ENCODE data around the gene ERICH6.

The ERICH6 gene

DNA sequence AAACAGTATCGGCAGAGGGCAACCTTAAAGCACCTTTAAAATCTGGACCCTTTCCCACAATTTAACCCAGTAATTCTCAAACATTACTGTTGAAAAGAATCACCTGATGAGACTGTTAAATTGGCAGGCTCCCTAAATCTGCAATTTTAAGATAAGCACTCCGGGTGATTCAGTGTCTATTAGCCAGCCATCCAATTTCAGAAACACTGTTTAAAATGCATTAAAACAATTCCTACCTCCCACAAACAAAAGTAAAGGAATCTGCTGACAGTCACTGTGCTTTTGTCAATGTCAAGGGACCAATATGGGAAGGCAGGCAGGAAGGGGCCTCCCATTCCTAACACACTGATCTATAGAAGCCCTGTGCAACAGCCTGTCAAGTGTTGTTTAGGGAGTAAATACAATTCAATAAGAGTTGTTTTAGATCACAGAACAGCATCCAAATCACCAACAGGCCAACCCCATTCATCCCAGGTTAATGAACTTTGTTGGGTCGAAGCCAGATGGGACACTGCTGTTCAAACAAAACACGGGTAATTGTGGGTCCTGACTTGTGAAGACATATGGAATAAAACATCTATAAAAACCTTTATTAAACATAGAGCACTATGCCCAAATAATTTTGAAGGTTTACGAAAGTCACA, 37.9 kb upstream of the ERICH6 start:
- in situ Hi-C loops (cut with HindIII; ENCODE audit: low pct_unique_long_range_greater_than_20kb, low sequenced_read_pairs) = no loop called here
- no peak for TF ChIP-seq JUND (IDR thresholded peaks at IDR 0.05; ENCODE audit: low read depth)
- no peak for DNase-seq (ENCODE audit: low read depth in 1 of 2, low spot score in 1 of 2)

GRCh38 chr3:150740733-150741496, 37.2 kb upstream of the ERICH6 start:
- no peak for DNase-seq (ENCODE audit: low read depth in 1 of 2, low spot score in 1 of 2)
- no peak for TF ChIP-seq JUND (IDR thresholded peaks at IDR 0.05; ENCODE audit: low read depth)
- in situ Hi-C loops (cut with HindIII; ENCODE audit: low pct_unique_long_range_greater_than_20kb, low sequenced_read_pairs) = no loop called here

DNA sequence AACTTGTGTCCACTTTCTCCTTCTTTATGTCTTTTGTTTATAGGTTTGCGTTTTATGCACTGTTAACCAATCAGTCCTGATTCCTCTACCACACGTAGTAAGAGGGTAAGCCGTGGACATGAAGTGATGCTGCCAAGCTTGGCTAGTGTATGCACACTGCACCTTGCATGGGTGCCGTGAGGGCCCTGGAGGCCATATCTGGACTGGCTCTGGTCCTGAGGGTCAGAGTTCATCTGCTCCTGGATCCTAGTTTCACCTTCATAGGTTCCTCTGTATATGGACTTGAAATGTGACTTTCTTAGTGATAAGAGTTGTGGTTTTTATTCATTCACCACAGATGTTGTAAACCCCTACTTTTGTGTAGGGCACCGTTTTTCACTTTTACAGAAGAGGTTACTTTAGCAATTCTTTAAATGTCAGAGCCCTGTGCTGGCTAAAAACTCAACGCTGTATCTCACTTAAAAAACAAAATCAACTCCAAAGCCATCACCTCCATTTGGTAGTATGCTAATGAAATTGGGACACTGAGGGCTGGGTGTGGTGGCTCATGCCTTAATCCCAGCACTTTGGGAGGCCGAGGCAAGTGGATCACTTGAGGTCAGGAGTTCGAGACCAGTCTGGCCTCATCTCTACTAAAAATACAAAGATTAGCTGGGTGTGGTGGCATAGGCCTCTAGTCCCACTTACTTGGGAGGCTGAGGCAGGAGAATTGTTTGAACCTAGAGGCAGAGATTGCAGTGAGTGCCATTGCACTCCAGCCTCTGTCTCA, 36.3 kb upstream of the ERICH6 start:
- DNase-seq (ENCODE audit: low read depth in 1 of 2, low spot score in 1 of 2) = no peak
- in situ Hi-C loops (cut with HindIII; ENCODE audit: low pct_unique_long_range_greater_than_20kb, low sequenced_read_pairs) = no loop called here
- no peak for TF ChIP-seq JUND (IDR thresholded peaks at IDR 0.05; ENCODE audit: low read depth)

DNA sequence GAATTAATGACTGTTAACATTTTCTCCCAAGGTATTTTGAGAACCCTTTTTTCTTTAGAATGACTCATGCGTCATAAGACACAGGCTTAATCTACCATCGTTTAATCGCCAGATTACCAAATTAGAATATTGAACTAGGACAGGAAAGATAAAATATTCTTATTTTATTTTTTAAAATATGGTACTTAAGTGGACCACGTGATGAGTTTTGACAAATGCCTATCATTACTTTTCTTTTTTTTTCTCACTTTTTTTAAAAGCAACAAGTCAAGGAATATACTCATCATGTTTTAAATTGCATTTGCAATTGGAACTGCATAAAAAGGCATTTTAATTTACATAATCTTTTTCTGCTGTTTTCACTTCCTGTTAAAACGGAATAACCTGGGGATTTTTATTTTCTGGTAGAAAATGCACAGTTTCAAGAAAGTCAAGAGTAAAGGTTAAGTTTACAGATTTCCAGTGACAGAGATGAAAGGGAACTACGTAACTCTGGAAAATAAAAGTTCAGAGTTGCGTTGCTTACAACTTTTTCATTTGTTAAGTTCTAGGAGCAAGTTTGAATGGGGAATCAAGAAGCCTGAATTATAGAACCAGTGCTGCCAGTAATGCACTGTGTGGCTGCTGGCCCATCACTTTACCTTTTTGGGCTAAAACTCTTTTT, 35.6 kb upstream of the ERICH6 start:
- in situ Hi-C loops (cut with HindIII; ENCODE audit: low pct_unique_long_range_greater_than_20kb, low sequenced_read_pairs) = no loop called here
- no peak for TF ChIP-seq JUND (IDR thresholded peaks at IDR 0.05; ENCODE audit: low read depth)
- no peak for DNase-seq (ENCODE audit: low read depth in 1 of 2, low spot score in 1 of 2)

DNA sequence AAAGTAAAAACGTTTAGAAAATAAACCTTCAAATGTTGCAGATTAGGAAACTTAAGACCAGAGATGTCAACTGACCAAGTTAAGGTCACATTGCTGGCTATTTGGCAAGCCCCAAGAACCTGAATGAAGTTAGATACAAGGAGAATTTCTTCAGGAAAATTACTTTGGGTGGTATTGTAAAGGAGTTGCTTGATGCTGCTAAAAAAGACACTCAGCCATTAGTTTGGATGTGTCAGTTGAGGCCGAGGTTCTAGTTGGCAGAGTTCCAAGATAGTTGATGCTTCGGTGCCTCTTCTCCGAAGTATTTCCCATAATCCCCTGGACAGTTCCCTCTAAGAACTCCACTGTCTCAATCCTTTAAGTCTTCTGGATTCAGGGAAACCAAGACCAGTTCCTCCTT, 35.0 kb upstream of the ERICH6 start:
- DNase-seq (ENCODE audit: low read depth in 1 of 2, low spot score in 1 of 2) = no peak
- in situ Hi-C loops (cut with HindIII; ENCODE audit: low pct_unique_long_range_greater_than_20kb, low sequenced_read_pairs) = no loop called here
- no peak for TF ChIP-seq JUND (IDR thresholded peaks at IDR 0.05; ENCODE audit: low read depth)

GRCh38 chr3:150737874-150738679, 34.4 kb upstream of the ERICH6 start:
- in situ Hi-C loops (cut with HindIII; ENCODE audit: low pct_unique_long_range_greater_than_20kb, low sequenced_read_pairs) = no loop called here
- DNase-seq (ENCODE audit: low read depth in 1 of 2, low spot score in 1 of 2) = peak in 1 of 2 experiments; percentile 63
- TF ChIP-seq JUND (IDR thresholded peaks at IDR 0.05; ENCODE audit: low read depth) = no peak

DNA sequence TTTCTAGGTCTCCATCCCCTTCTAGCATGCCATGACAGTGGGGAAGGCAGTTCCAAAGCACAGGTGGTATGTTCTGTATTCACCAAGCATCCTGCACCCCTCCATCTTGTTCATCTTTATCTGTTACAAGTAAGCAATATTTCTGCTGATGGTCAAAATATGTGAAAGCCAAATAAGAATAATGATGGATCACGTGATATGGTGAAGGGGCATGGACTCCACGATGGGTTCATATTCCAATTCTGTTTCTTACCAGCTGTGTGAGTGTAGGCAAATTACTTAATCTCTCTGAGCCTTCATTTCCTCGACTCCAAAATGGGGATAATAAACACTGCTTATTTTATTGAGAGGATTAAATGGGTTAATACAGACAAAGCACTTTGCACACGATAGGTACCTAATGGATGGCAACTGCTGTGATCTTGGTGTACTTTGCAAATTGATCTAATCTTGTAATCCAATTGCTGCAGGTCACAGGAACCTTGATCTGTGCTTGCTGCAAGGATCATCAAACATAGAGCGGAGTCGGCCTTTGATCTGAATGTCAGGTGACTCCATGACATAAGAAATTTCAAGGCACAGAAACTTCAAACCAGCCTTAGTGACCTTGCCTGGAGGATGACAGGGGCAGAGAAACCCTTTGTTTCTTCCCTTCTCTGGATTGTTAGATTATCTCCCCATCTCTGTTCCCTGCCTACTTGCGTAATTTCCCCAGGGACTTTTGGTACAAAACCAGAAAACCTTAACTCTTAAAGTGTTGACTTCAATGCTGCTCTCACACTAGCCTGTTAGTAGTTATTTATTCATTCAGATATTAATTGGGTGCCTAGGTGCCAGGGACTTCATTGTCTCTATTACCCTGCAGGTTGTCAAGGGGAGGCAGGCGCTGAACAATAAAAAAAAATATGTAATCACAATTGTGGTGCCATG, 33.4 kb upstream of the ERICH6 start:
- in situ Hi-C loops (cut with HindIII; ENCODE audit: low pct_unique_long_range_greater_than_20kb, low sequenced_read_pairs) = no loop called here
- peak; percentile 45; the same call in 1 of the 2 replicates for TF ChIP-seq JUND (IDR thresholded peaks at IDR 0.05; ENCODE audit: low read depth)
- DNase-seq (ENCODE audit: low read depth in 1 of 2, low spot score in 1 of 2) = peak in 1 of 2 experiments; percentile 83

DNA sequence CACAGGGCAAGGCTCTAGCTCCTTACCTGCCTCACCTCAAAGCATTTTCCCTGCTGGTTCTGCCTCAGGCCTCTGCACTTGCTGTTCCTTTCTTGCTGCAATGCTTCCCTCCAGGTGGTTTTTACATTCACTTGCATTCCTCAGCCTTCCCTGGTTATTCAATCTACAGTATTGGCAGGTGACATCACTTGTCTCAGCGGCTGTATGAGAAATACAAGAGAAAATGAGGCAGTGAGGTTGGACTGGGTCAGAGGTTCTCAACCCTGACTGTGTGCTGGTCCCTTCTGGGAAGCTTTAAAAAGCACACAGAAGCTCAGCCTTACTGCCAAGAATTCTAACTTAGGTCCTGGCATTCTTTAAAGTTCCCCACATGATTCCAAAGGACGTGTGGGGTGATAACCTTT, 32.6 kb upstream of the ERICH6 start:
- peak in 1 of 2 experiments; percentile 72 for DNase-seq (ENCODE audit: low read depth in 1 of 2, low spot score in 1 of 2)
- no peak for TF ChIP-seq JUND (IDR thresholded peaks at IDR 0.05; ENCODE audit: low read depth)
- in situ Hi-C loops (cut with HindIII; ENCODE audit: low pct_unique_long_range_greater_than_20kb, low sequenced_read_pairs) = no loop called here

- no peak for DNase-seq (ENCODE audit: low read depth in 1 of 2, low spot score in 1 of 2)
- TF ChIP-seq JUND (IDR thresholded peaks at IDR 0.05; ENCODE audit: low read depth) = no peak
- in situ Hi-C loops (cut with HindIII; ENCODE audit: low pct_unique_long_range_greater_than_20kb, low sequenced_read_pairs) = no loop called here
Observed at GRCh38 chr3:150734795-150735119, 31.0 kb upstream of the ERICH6 start.

- in situ Hi-C loops (cut with HindIII; ENCODE audit: low pct_unique_long_range_greater_than_20kb, low sequenced_read_pairs) = no loop called here
- no peak for DNase-seq (ENCODE audit: low read depth in 1 of 2, low spot score in 1 of 2)
- no peak for TF ChIP-seq JUND (IDR thresholded peaks at IDR 0.05; ENCODE audit: low read depth)
Observed at GRCh38 chr3:150733936-150734794, 30.4 kb upstream of the ERICH6 start.
